Astrocyte (in vitro differentiated cells and primary cell): ENCODE data around the gene P2RY4. TPM values are rescaled to one million over a fixed set of nuclear protein-coding genes. Genes with fewer than 3 reads are reported as not detected.

Experiments
- DNase-seq: peaks from one replicate; pipeline ENCODE4 v3.0.0-alpha.2; 2010; ENCODE audit warnings: low read depth
- FAIRE-seq: peaks from 2 replicates; lab custom pipeline; 2011; peaks lifted over from hg19 to GRCh38; lab: Jason Lieb, UNC
- H2AFZ ChIP-seq: 2 replicates; pipeline ENCODE4 v1.6.0; 2012; ENCODE audit warnings: low read depth, low read length, inconsistent platforms
- H3K27ac ChIP-seq: 2 replicates; pipeline ENCODE4 v1.5.1; 2011; ENCODE audit warnings: low read depth, low read length, inconsistent platforms
- H3K27me3 ChIP-seq: 2 replicates; pipeline ENCODE4 v1.6.0; 2011; ENCODE audit warnings: low read length, inconsistent platforms; ENCODE audit not compliant: insufficient read depth
- H3K36me3 ChIP-seq: 2 replicates; pipeline ENCODE4 v1.5.1; 2011; ENCODE audit warnings: low read length, inconsistent platforms; ENCODE audit not compliant: insufficient read depth
- H3K4me1 ChIP-seq: 2 replicates; pipeline ENCODE4 v1.5.1; 2011; ENCODE audit warnings: low read length, inconsistent platforms; ENCODE audit not compliant: insufficient read depth
- H3K4me2 ChIP-seq: 2 replicates; pipeline ENCODE4 v1.6.0; 2012; ENCODE audit warnings: low read length, inconsistent platforms
- H3K4me3 ChIP-seq: 2 replicates; pipeline ENCODE4 v1.5.1; 2011; ENCODE audit warnings: low read depth, mild to moderate bottlenecking, low read length, inconsistent platforms; ENCODE audit not compliant: insufficient read depth
- H3K79me2 ChIP-seq: 2 replicates; pipeline ENCODE4 v1.6.0; 2012; ENCODE audit warnings: mild to moderate bottlenecking, low read length, inconsistent platforms; ENCODE audit not compliant: insufficient read depth
- H3K9ac ChIP-seq: 2 replicates; pipeline ENCODE4 v1.6.0; 2012; ENCODE audit warnings: mild to moderate bottlenecking, low read length, inconsistent platforms
- H3K9me3 ChIP-seq: 2 replicates; pipeline ENCODE4 v1.5.1; 2012; ENCODE audit warnings: low read depth, mild to moderate bottlenecking, low read length, inconsistent platforms; ENCODE audit not compliant: insufficient read depth
- H4K20me1 ChIP-seq: 2 replicates; pipeline ENCODE4 v1.6.0; 2012; ENCODE audit warnings: low read length, inconsistent platforms; ENCODE audit not compliant: insufficient read depth
- H3K27ac Mint-ChIP-seq: one replicate; pipeline ENCODE4 v1.8.0; 2021; ENCODE audit warnings: mild to moderate bottlenecking, mixed read lengths; ENCODE audit not compliant: unreplicated experiment
- H3K27me3 Mint-ChIP-seq: one replicate; pipeline ENCODE4 v1.8.0; 2021; ENCODE audit warnings: low read depth, mixed read lengths; ENCODE audit not compliant: unreplicated experiment
- H3K36me3 Mint-ChIP-seq: one replicate; pipeline ENCODE4 v1.8.0; 2021; ENCODE audit warnings: low read depth, mixed read lengths; ENCODE audit not compliant: unreplicated experiment
- H3K4me1 Mint-ChIP-seq: one replicate; pipeline ENCODE4 v1.8.0; 2021; ENCODE audit warnings: low read depth, mixed read lengths; ENCODE audit not compliant: unreplicated experiment
- H3K4me3 Mint-ChIP-seq: one replicate; pipeline ENCODE4 v1.8.0; 2021; ENCODE audit warnings: mild to moderate bottlenecking, moderate library complexity, mixed read lengths; ENCODE audit not compliant: unreplicated experiment
- H3K9me3 Mint-ChIP-seq: one replicate; pipeline ENCODE4 v1.8.0; 2021; ENCODE audit warnings: mild to moderate bottlenecking, mixed read lengths; ENCODE audit not compliant: unreplicated experiment
- EZH2 ChIP-seq: IDR thresholded peaks from 2 replicates; pipeline ENCODE4 v1.6.1; 2012; ENCODE audit warnings: mild to moderate bottlenecking, low read length, inconsistent platforms; ENCODE audit not compliant: insufficient read depth
- total RNA-seq: library from RNA; stranded (reverse); gene quantifications from 2 replicates; pipeline ENCODE4 v1.2.1, GENCODE V29; 2021
- TF ChIP-seq, protein P1 (sequence below): IDR thresholded peaks from 2 replicates; pipeline ENCODE4 v1.5.1; 2011; ENCODE audit warnings: low read depth, mild to moderate bottlenecking, inconsistent platforms, low read length, moderate library complexity; ENCODE audit not compliant: insufficient read depth

The P2RY4 gene
- total RNA-seq, 1 donor from 2014 or later = 0.18 TPM

- Histone ChIP-seq H3K36me3 (no peaks in the 10 kb centered on the region), H3K4me2 (peak overlapping the region; percentile 88), H3K4me3 (peak overlapping the region; percentile 78), H3K27me3 (no peaks in the 10 kb centered on the region), H4K20me1 (no peaks in the 10 kb centered on the region), H3K9me3 (no peaks in the 10 kb centered on the region), H3K4me1 (peaks cover 7% of the 10 kb centered on the region), H3K79me2 (peaks cover 51% of the 10 kb centered on the region), H3K9ac (peak overlapping the region; percentile 87), H2AFZ (peak overlapping the region; percentile 84), H3K27ac (peak overlapping the region; percentile 47)
- FAIRE-seq (peak; percentile 29), DNase-seq (no peak)
- Mint-ChIP-seq H3K27me3 (no peaks in the 10 kb centered on the region), H3K4me3 (peak overlapping the region; percentile 89), H3K9me3 (no peaks in the 10 kb centered on the region), H3K4me1 (no peaks in the 10 kb centered on the region), H3K36me3 (no peaks in the 10 kb centered on the region), H3K27ac (peak overlapping the region; percentile 75)
- no peak for TF ChIP-seq EZH2
- TF ChIP-seq, protein P1, sequence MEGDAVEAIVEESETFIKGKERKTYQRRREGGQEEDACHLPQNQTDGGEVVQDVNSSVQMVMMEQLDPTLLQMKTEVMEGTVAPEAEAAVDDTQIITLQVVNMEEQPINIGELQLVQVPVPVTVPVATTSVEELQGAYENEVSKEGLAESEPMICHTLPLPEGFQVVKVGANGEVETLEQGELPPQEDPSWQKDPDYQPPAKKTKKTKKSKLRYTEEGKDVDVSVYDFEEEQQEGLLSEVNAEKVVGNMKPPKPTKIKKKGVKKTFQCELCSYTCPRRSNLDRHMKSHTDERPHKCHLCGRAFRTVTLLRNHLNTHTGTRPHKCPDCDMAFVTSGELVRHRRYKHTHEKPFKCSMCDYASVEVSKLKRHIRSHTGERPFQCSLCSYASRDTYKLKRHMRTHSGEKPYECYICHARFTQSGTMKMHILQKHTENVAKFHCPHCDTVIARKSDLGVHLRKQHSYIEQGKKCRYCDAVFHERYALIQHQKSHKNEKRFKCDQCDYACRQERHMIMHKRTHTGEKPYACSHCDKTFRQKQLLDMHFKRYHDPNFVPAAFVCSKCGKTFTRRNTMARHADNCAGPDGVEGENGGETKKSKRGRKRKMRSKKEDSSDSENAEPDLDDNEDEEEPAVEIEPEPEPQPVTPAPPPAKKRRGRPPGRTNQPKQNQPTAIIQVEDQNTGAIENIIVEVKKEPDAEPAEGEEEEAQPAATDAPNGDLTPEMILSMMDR = no peak
These were observed 29.3 kb upstream of the P2RY4 start for GRCh38 chrX:70289168-70289792.

DNA sequence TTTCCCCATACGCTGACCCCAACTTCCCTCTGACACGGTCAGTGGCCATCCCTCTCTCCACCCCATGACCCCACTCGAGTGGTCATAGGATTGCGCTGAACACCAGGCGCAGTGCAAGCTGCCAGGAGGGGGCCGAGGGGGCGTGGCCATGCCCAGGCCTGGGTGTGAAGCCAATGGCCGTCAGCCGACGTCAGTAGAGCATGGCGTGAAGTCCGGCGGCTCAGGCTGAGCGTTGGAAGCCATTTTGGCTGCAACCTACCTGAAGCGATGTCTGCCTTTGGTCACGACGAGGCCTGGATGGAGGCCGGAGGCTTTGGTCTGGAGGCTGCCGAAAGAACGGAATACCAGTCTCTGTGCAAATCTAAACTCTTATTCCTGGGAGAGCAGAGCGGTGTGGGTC lies 21.9 kb upstream of the P2RY4 start, which contains the start of gene RAB41:
TSS of gene RAB41 (plus strand) at position 222 of the 400 bp plus-strand sequence. CDS start at position 268, 46 bp downstream.
- no peak for FAIRE-seq
- H3K9me3 Mint-ChIP-seq = no peaks in the 10 kb centered on the region

DNA sequence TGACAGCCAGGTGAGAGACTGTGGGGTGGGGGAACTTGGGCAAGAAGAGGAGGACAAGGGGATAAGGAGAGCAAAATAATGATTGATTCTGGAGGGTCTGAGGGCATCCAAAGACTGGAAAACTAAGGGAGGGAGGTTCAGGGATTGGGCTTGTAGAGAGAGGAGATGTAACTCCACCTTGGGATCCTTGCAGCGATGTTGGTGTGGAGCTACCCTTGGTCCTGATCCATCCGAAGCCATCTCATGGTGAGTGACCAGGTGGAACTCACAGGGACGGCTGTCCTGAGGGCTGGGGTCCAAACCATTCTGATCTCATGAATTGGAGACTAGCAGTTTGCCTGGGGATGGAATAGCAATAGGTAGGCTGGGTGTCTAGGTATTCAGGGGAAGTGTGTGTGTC lies 20.6 kb upstream of the P2RY4 start:
- H3K27me3 Mint-ChIP-seq = no peaks in the 10 kb centered on the region
- no peaks in the 10 kb centered on the region for H3K36me3 ChIP-seq
- H3K4me1 Mint-ChIP-seq = no peaks in the 10 kb centered on the region

More for the DNA sequence above, 21.9 kb upstream of the P2RY4 start, which contains the start of gene RAB41:
- H3K4me3 ChIP-seq = no peak within 1 kb of the TSS
- Mint-ChIP-seq H3K4me3 (no peak within 1 kb of the TSS), H3K36me3 (peaks cover 3% of the 10 kb centered on the region), H3K4me1 (no peaks in the 10 kb centered on the region), H3K27me3 (no peaks in the 10 kb centered on the region), H3K27ac (no peak within 1 kb of the TSS)
- H3K79me2 ChIP-seq = no peaks in the 10 kb centered on the region
- no peaks in the 10 kb centered on the region for H3K9me3 ChIP-seq
- no peak within 1 kb of the TSS for H3K27ac ChIP-seq
- TF ChIP-seq, protein P1 = no peak
- TF ChIP-seq EZH2 = no peak
- no peak within 1 kb of the TSS for H3K9ac ChIP-seq
- no peaks in the 10 kb centered on the region for H3K36me3 ChIP-seq
- no peak within 1 kb of the TSS for H3K4me2 ChIP-seq
- H3K27me3 ChIP-seq = no peaks in the 10 kb centered on the region
- H3K4me1 ChIP-seq = no peaks in the 10 kb centered on the region
- H2AFZ ChIP-seq = no peak within 1 kb of the TSS
- DNase-seq = no peak
- no peaks in the 10 kb centered on the region for H4K20me1 ChIP-seq

More for the DNA sequence above, 20.6 kb upstream of the P2RY4 start:
- no peaks in the 10 kb centered on the region for H3K9me3 Mint-ChIP-seq
- no peak for TF ChIP-seq EZH2
- TF ChIP-seq, protein P1 = no peak
- H3K4me3 Mint-ChIP-seq = no peak overlapping the region
- no peaks in the 10 kb centered on the region for H3K9me3 ChIP-seq
- DNase-seq (no peak), FAIRE-seq (no peak)
- no peaks in the 10 kb centered on the region for H3K4me1 ChIP-seq
- no peaks in the 10 kb centered on the region for H3K79me2 ChIP-seq
- H4K20me1 ChIP-seq = no peaks in the 10 kb centered on the region
- H3K27me3 ChIP-seq = no peaks in the 10 kb centered on the region
- H3K36me3 Mint-ChIP-seq = peaks cover 3% of the 10 kb centered on the region
- no peak overlapping the region for H2AFZ ChIP-seq
- H3K4me3 ChIP-seq = no peak overlapping the region
- no peak overlapping the region for H3K27ac ChIP-seq
- H3K27ac Mint-ChIP-seq = no peak overlapping the region
- no peak overlapping the region for H3K4me2 ChIP-seq
- no peak overlapping the region for H3K9ac ChIP-seq
